Skeletal muscle tissue (tissue), 4 donors: Measurements from ENCODE around the gene MUC21. TPM values are rescaled to one million over a fixed set of nuclear protein-coding genes. Genes with fewer than 3 reads are reported as not detected.

ENCODE experiments used
- H3K27ac ChIP-seq: one replicate; pipeline ENCODE4 v1.7.0; 2013; ENCODE audit warnings: mild to moderate bottlenecking, low read depth, low read length, inconsistent platforms
- H3K27me3 ChIP-seq, 3 donors: one replicate each; pipeline ENCODE4 v1.7.0; 2013; ENCODE audit warnings: low read length in 3 of 3; ENCODE audit not compliant: control insufficient read depth in 3 of 3, insufficient read depth in 3 of 3
- H3K36me3 ChIP-seq, 3 donors: one replicate each; pipeline ENCODE4 v1.7.0; 2013; ENCODE audit warnings: low read length in 3 of 3; ENCODE audit not compliant: control insufficient read depth in 3 of 3, insufficient read depth in 3 of 3
- H3K4me1 ChIP-seq, 3 donors: one replicate each; pipeline ENCODE4 v1.7.0; 2013; ENCODE audit warnings: low read length in 3 of 3, mild to moderate bottlenecking in 3 of 3; ENCODE audit not compliant: control insufficient read depth in 3 of 3, insufficient read depth in 3 of 3
- H3K4me3 ChIP-seq, 3 donors: one replicate each; pipeline ENCODE4 v1.7.0; 2013; ENCODE audit warnings: low read length in 3 of 3
- H3K9ac ChIP-seq, 3 donors: one replicate each; pipeline ENCODE4 v1.7.0; 2013; ENCODE audit warnings: low read length in 3 of 3, mild to moderate bottlenecking in 3 of 3, moderate library complexity in 2 of 3, low read depth in 1 of 3
- H3K9me3 ChIP-seq, 3 donors: one replicate each; pipeline ENCODE4 v1.7.0; 2013; ENCODE audit warnings: low read length in 3 of 3; ENCODE audit not compliant: control insufficient read depth in 3 of 3
- total RNA-seq: library from RNA; depleted of rRNA; stranded (reverse); fragments of >200 nt; gene quantifications from one replicate; pipeline ENCODE4 v1.2.3, GENCODE V29; 2014
- donor health status: Osteomylitis.

The MUC21 gene
- total RNA-seq, 1 donor from 2014 or later = not detected

- no peak overlapping the region for H3K27ac ChIP-seq
- no peak overlapping the region for H3K4me3 ChIP-seq
- H3K4me1 ChIP-seq = no peaks in the 10 kb centered on the region
- H3K9ac ChIP-seq = no peak overlapping the region
- H3K36me3 ChIP-seq = peaks cover 0 to 2% (median 0%) of the 10 kb centered on the region in 3 donors
- H3K9me3 ChIP-seq = no peaks in the 10 kb centered on the region
- peaks cover 0 to 2% (median 0%) of the 10 kb centered on the region in 3 donors for H3K27me3 ChIP-seq
Measured at GRCh38 chr6:30948811-30949210, 34.7 kb upstream of the MUC21 start.

- Histone ChIP-seq H3K36me3 (peaks cover 0 to 2% (median 0%) of the 10 kb centered on the region in 3 donors), H3K27ac (no peak overlapping the region), H3K9ac (no peak overlapping the region), H3K27me3 (peaks cover 0 to 4% (median 4%) of the 10 kb centered on the region in 3 donors), H3K9me3 (no peaks in the 10 kb centered on the region), H3K4me3 (no peak overlapping the region), H3K4me1 (peaks cover 7 to 19% (median 13%) of the 10 kb centered on the region in 3 donors)
Measured at GRCh38 chr6:30951907-30952469, 31.5 kb upstream of the MUC21 start.

- peaks cover 0 to 7% (median 5%) of the 10 kb centered on the region in 3 donors for H3K27me3 ChIP-seq
- H3K9me3 ChIP-seq = no peaks in the 10 kb centered on the region
- H3K27ac ChIP-seq = no peak overlapping the region
- H3K9ac ChIP-seq = peak overlapping the region; percentile 51 to 74 (median 68)
- peaks cover 7 to 19% (median 13%) of the 10 kb centered on the region in 3 donors for H3K4me1 ChIP-seq
- peaks cover 0 to 2% (median 0%) of the 10 kb centered on the region in 3 donors for H3K36me3 ChIP-seq
- peak overlapping the region in 2 of 3 donors; percentile 67 to 72 for H3K4me3 ChIP-seq
Measured at GRCh38 chr6:30954631-30955366, 28.7 kb upstream of the MUC21 start.

GRCh38 chr6:30955367-30956042 lies 28.0 kb upstream of the MUC21 start:
- Histone ChIP-seq H3K9me3 (no peaks in the 10 kb centered on the region), H3K36me3 (peaks cover 0 to 2% (median 0%) of the 10 kb centered on the region in 3 donors), H3K27me3 (peaks cover 0 to 7% (median 5%) of the 10 kb centered on the region in 3 donors), H3K4me1 (peaks cover 7 to 19% (median 13%) of the 10 kb centered on the region in 3 donors), H3K27ac (peak overlapping the region; percentile 49), H3K9ac (peak overlapping the region; percentile 51 to 74 (median 68)), H3K4me3 (peak overlapping the region; percentile 42 to 72 (median 67))

- no peaks in the 10 kb centered on the region for H3K9me3 ChIP-seq
- H3K36me3 ChIP-seq = no peaks in the 10 kb centered on the region
- H3K4me3 ChIP-seq = no peak overlapping the region
- no peak overlapping the region for H3K9ac ChIP-seq
- H3K27ac ChIP-seq = no peak overlapping the region
- peaks cover 0 to 7% (median 5%) of the 10 kb centered on the region in 3 donors for H3K27me3 ChIP-seq
- peaks cover 7 to 19% (median 13%) of the 10 kb centered on the region in 3 donors for H3K4me1 ChIP-seq
Measured at GRCh38 chr6:30957716-30958115, 25.8 kb upstream of the MUC21 start.

GRCh38 chr6:30960907-30961673 lies 22.4 kb upstream of the MUC21 start:
- no peak overlapping the region for H3K27ac ChIP-seq
- peaks cover 0 to 3% (median 3%) of the 10 kb centered on the region in 3 donors for H3K4me1 ChIP-seq
- no peaks in the 10 kb centered on the region for H3K36me3 ChIP-seq
- H3K9me3 ChIP-seq = no peaks in the 10 kb centered on the region
- peaks cover 3 to 7% (median 5%) of the 10 kb centered on the region in 3 donors for H3K27me3 ChIP-seq
- H3K9ac ChIP-seq = no peak overlapping the region
- no peak overlapping the region for H3K4me3 ChIP-seq

- H3K4me3 ChIP-seq = no peak overlapping the region
- H3K9me3 ChIP-seq = no peaks in the 10 kb centered on the region
- H3K36me3 ChIP-seq = no peaks in the 10 kb centered on the region
- no peak overlapping the region for H3K9ac ChIP-seq
- no peaks in the 10 kb centered on the region for H3K4me1 ChIP-seq
- peaks cover 2 to 3% (median 2%) of the 10 kb centered on the region in 3 donors for H3K27me3 ChIP-seq
- H3K27ac ChIP-seq = no peak overlapping the region
Measured at GRCh38 chr6:30962716-30963115, 20.8 kb upstream of the MUC21 start.

GRCh38 chr6:30963641-30964040 lies 19.9 kb upstream of the MUC21 start:
- H3K27me3 ChIP-seq = peaks cover 0 to 3% (median 2%) of the 10 kb centered on the region in 3 donors
- H3K4me1 ChIP-seq = no peaks in the 10 kb centered on the region
- H3K9ac ChIP-seq = no peak overlapping the region
- H3K36me3 ChIP-seq = no peaks in the 10 kb centered on the region
- H3K9me3 ChIP-seq = no peaks in the 10 kb centered on the region
- no peak overlapping the region for H3K27ac ChIP-seq
- no peak overlapping the region for H3K4me3 ChIP-seq

GRCh38 chr6:30964075-30964474 lies 19.4 kb upstream of the MUC21 start:
- Histone ChIP-seq H3K36me3 (no peaks in the 10 kb centered on the region), H3K27me3 (peaks cover 0 to 3% (median 2%) of the 10 kb centered on the region in 3 donors), H3K9ac (no peak overlapping the region), H3K4me1 (no peaks in the 10 kb centered on the region), H3K9me3 (no peaks in the 10 kb centered on the region), H3K4me3 (no peak overlapping the region), H3K27ac (no peak overlapping the region)
